GM19035 (cell line): ENCODE data around the gene NRK.
"Not testable (repeated sequence)": the region's sequence is repeated elsewhere in the genome, so short reads cannot be mapped to it uniquely, and the experiment has no call there.

Experiments used
- ATAC-seq: cut with Tn5 transposase; IDR thresholded peaks from one replicate; pipeline ENCODE4 v1.9.1; 2021; ENCODE audit not compliant: unreplicated experiment

The NRK gene

DNA sequence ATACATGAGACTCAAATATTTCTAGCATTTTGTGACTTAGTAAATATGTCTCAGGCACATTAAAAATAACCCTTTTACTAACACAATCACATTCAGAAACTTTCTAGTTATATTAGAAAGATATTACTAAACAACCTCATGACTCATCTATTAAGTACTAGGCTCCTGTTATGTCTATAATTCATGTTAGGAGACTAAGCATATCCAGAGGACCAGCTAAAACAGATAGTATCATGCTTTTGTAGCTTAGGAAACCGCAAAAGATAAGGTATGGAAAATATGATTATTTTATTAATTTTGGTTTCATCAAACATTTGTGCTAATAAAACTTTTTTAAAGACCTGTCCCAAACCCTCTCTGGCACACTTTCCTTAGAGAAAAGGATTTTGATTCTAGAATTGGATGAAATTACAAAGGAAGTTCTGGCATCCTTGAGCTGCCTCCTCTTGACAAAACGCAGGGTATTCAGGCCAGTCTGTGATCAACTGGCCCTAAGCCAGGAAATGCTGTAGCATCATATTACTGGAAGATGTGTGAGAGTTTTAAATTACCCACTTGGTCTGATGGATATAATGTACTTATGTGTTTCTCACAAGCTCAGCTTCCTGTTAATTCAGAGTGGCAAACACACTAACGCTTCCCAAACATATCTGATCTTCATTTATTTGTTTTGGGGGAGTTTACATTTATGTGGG, 60.4 kb downstream of the NRK start:
- ATAC-seq, result no peak

DNA sequence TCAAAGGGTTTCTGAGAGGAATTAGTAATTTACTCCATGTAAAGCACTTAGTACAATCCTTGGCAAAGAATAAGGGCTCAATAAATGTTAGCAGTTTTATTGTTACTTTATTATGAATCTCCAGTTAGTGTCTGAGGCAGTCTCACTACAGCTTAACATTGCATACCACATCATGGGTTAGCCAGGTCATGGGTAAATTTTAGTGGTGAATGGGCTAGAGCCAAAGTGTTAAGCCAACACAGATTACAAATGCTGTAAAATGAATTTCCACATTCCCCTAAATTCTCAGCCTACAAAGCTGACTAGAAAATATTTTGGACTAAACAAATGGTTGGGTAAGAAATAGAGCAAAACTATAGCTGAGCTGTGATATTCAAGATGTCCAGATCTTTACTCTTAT, 72.4 kb downstream of the NRK start:
- no peak for ATAC-seq

DNA sequence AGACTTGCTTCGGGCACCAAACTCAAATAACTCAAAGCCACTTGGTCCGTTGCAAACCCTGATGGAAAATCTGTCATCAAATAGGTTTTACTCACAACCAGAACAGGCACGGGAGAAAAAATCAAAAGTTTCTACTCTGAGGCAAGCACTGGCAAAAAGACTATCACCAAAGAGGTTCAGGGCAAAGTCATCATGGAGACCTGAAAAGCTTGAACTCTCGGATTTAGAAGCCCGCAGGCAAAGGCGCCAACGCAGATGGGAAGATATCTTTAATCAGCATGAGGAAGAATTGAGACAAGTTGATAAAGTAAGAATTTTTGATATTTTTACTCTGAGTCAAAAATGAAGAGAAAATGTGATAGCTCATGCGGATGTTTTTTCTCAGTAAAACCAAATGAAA, 87.2 kb downstream of the NRK start:
- no peak for ATAC-seq

DNA sequence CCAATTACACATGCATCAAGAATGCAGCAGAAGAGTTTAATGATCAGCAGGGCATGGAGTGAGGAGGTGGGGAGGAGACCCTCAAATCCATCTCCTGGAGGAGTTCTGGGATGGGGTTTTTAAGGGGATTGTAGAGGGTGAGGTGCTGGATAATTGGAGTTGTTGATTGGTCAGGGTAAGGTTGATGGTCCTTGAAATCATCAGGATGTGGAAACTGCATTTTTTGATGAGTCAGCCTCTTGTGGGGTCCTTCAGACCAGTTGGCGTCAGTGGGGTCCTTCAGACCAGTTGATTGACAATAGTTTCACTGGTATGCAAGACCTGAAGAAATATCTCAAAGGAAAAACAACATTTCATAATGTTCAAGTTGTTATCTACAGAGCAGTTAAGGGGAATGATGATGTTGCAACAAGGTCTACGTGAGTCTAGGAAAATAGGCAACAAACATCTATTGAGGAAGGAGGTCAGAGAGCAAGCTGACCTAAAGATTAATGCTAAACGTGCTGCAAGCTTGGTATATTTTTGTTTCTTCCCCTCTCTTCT, 88.3 kb downstream of the NRK start:
- ATAC-seq, result no peak

DNA sequence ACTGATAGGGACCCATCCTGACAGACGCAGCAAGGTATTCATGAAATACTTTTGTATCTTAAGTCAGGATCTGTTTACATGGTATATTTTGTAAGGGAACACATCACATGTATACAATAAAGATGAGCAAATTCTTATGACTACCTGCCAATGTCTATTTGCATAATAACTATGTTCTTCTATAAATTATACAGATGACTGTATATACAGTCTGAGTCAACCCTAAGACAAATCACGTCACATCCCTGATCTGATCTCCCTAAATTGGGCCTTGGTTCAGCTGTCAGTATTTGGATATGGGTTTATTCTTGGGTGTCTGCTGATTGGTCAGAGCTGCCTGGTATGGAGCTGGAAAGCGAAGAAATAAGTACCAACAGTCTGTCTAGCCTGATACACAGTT, 122.9 kb downstream of the NRK start:
- ATAC-seq, result no peak

DNA sequence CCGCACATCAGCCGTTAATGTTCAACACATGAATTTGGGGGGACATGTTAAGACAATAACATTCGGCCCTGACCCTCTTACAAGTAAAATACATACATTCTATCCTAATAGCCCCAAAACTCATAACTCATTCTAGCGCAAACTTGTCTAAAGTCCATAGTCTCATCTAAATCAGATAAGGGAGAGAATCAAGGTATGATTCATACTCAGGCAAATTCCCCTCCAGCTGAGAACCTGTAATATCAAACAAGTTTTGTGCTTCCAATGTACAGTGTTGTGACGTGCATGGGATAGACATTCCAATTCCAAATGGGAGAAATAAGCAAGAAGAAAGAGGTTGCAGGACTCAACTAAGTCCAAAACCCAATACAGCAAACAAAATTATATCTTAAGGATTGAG, 147.1 kb downstream of the NRK start:
- no peak for ATAC-seq

DNA sequence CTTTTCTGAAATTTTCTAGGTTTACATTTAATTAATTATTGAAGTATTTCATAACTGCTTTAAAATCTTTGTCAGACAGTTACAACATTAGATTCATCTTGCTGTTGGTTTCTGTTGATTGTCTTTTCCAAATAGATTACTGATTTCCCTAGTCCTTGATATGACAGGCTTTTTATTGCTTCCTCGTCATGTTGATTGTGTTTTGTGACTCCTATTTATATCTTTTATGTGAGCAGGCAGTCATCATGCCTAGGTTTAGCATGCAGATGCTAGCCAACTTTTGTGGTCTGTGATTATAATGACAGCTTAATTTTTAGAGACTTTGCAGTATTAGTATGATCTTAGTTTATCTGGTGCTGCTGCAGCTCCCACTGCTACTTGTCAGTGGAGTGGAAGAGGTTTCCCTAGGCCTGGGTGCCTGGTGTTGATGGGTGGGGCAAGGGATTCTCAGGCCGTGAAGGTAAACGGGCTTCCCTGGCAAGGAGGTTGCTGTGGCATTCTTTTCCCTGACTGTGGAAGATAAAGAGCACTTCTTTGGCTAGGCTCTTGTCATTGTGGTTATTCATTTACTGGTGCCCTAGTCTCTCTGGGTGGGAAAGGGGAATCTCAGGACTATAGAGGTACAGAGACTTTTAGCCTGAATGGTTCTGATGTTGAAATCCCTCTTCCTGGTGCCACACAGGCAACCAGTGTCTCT, 150.5 kb downstream of the NRK start:
- no peak for ATAC-seq

DNA sequence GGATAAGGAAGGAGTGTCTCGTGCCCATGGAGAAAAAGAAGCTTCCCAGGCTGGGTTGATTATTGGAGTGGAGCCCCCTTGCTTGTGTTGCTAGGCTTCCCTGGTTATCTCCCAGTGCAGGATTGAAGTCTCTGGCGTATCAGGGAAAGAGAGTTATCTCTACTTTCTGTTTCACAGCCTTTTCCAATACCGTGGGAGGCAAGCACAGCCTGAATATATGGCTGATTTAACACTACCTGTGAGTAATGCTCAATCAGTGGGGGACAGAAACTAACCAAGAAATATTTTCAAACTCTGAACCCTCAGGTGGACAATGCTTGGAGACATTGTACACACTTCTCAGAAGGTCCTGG, 151.0 kb downstream of the NRK start:
- no peak for ATAC-seq

DNA sequence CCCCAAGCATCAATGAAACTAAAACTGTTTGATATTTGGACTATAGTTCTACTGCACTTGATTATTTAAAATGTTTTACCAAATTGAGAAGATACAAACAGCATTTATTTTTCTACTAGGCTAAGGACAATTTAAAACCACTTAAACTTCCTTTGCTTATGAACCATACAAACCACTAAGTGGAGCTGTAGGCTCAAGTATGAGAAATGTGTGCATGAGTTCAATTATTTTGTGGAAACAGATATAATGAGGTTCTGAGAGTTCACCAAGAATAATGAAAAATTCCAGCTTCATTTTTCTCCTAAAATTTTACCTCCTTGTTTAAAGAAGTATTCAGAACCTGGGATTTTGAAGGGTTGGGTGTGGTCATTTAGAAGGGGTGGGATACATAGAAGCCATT, 153.0 kb downstream of the NRK start:
- no peak for ATAC-seq

DNA sequence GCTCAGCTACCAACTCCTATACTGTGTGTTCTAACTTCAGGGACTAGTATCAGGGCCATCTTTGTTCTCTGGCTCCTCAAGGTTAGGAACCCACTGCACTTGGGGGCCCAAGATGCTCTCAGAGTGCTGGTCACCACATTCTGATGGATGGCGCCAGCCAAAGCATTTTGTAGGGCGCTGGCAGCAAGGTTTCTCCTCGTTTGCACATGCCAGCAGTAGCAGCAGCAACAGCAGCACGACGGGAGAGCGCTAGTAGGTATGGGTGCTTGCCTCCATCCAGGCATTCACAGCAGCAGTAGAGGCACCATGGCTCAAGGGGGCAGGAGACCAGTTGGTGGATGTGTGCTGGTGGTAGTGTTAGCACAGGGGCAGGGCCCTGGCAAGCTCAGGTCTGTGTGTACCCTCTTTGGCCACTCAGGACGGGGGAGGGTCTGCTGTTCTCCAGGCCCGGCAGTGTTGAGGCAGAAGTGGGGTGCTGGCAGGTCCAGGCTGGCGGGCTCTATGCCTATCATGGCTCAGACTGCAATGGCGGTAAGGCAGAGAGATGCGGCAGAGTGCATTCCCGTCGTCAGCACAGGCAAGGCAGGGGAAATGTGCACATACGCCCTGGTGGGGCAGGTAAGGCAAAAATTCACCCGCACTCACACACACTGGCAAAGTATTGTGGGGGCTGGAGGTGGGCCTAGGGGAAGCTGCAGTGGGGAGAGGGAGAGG, 159.6 kb downstream of the NRK start:
- ATAC-seq, result no peak

DNA sequence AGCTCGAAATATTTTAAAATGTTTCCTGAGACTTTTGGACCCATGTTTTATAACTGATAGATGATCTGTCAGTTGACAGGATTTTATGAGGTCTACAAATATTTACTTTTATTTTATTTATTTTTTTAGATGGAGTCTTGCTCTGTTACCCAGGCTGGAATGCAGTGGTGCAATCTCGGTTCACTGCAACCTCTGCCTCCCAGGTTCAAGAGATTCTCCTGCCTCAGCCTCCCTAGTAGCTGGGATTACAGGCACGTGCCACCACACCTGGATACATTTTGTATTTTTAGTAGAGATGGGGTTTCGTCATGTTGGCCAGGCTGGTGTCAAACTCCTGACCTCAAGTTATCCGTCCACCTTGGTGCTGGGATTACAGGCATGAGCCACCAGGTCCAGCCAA, 166.1 kb downstream of the NRK start:
- ATAC-seq, result not testable (repeated sequence)

DNA sequence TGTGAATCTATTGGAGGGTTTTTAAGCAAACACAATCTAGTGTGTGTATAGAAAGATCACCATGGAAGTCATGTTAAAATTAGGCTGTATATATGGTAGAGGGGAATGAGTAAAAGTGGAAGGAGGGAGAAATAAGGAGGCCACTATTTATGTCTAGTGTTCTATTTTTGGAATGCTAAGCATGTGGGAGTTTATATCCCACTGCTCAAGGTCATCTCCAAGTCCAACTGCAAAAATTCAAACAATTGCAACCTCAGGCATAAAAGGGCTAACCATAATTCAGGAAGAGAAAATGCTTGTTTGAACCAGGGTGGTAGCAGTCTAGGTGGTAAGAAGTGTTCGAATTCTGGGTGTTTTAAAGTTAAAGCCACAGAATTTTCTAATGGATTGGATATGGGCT, 177.0 kb downstream of the NRK start:
- ATAC-seq, result no peak

DNA sequence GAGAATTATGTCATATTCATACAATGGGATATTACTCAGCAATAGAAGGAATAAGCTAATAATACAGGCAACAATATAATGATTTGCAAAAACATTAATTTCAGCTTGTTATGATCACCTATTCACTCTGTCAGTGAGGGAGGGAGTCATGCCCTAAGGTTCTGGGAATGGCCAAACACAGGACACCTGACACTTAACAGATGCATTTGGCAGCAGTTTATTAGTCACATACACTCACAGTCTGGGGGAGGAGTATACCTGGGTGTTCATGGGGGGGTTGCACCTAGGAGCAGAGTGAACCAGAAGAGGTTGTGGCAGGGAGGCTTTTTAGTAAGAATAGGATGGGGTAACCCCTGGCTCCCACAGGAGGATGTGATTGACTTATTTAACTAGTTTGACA, 177.9 kb downstream of the NRK start:
- no peak for ATAC-seq

DNA sequence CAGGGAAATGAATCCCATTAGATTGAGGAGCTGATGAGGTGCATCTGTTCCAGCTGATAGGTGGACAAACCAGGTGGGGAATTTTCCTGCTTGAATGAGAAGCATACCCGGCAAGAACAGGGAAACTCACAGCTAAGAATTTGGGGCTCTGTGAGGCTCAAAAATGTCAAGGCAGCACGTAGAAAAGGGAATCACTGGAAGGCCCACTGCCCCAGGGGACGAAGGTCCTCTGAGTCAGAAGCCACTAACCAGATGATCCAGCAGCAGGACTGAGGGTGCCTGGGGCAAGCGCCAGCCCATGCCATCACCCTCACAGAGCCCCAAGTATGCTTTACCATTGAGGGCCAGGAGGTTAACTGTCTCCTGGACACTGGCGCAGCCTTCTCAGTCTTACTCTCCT, 178.3 kb downstream of the NRK start:
- not testable (repeated sequence) for ATAC-seq

DNA sequence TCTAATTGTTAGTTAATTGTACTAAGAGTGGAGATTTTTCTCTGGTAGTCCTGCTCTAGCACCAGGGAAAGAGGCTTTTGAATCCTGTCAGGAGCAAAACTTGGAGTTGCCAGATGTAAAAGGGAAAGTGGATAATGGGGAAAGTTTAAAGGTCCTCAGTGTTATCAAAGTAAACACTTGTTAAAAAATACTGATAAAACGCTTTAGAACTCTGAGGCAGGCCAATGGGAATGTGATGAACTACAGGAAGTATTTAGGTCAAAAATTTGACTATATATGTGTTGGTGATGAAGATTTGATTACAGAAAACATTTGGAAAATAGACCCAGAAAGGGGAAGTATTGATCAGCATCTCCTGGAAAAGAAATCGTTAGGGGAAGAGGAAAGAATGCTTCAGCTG, 183.3 kb downstream of the NRK start:
- no peak for ATAC-seq

DNA sequence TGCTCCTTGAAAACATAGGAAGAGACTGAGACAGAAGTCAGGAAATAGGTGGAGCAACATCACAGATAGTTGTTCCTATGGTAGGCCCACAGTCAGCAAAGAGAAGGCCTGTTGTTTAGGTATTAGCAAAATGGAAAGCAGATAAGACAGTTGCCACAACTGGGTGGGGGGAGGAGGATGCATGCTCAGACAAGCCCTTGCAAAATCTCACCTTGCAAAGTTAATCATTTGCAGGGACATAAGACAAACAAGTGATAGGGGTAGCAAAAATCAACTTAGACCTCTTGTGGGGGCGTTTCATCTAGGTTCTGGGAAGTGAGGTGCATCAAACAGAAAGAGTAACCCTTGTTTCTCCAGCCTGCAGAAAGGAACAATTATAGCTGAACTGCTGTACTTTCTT, 185.5 kb downstream of the NRK start:
- ATAC-seq, result no peak
